GM18526 (cell line): ENCODE data around the gene STIMATE.

Source experiments
- POLR2A ChIP-seq: IDR thresholded peaks from 3 replicates; pipeline ENCODE4 v1.6.1; 2011; ENCODE audit not compliant: insufficient read length; ENCODE audit errors: extremely low read depth

STIMATE gene

DNA sequence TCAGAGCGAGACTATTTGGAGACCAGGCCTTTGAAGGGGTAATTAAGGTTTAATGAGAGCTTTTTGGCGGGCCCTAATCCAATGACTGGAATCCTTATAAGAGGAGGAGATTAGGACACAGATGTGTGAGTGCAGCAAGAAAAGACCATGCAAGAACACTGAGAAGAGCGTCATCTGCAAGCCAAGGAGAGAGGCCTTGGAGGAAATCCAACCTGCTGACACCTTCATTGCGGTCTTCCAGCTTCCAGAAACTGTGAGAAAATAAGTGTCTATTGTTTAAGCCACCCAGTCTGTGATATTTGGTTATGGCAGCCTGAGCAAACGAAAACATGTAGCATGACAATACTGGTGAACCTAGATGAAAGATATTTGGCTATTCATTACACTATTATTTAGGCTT lies 39.5 kb downstream of the STIMATE start:
- TF ChIP-seq POLR2A: no peak

DNA sequence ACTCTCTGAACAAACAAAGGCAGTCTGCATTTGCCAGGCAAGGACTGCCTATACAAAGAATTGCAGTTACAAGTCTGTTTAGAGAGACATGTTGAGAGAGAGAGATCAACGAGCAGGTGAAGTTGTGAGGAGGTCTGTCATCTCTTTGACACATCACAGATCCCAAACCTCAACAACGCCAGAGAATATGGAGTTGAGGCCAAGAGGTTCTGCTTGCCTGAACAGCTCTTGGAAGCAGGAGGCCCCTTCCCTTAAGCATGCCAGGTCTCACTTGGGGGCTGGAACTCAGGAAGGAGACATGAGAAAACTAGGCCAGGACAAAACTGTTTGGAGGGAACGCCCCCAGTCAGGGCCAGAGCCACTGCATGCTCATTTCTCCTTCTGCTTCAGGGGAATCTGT lies 40.2 kb downstream of the STIMATE start:
- TF ChIP-seq POLR2A: no peak

DNA sequence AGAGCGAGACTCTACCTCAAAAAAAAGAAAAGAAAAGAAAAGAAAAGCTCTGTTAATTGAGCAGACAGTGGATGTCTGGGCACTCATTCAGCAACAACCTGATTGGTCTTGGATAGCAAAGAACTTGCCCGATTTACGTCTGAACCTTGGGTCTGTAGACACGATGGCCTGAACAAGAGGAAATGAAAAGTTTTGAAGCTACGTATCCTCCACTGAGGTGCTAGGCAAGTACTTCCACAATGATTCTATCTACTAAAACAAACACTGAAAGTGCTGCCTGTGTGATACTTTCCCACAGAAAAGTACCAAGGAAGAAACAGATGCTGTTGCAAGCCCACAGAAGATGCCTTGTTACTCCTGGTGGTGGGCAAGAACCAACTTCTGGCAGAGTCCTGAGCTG lies 40.7 kb downstream of the STIMATE start:
- TF ChIP-seq POLR2A: no peak

DNA sequence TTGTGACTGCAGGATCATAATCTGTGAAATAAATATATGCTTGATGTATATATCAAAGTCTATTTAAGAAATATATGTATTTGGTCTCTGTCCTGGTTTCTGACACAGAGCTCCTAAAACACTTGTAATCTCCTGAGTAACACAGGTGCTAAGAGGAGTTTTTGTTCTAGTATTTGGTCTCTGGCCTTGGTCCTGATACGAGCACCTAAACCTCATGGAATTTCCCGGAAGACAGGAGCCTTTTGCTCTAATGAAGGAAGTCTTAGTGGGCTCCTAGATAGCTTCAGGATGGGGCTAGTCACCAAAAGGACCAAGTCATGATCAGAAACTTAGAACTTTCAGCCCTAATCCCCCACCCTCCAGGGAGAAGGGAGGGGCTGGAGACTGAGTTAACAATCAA lies 43.3 kb downstream of the STIMATE start:
- no peak for TF ChIP-seq POLR2A

DNA sequence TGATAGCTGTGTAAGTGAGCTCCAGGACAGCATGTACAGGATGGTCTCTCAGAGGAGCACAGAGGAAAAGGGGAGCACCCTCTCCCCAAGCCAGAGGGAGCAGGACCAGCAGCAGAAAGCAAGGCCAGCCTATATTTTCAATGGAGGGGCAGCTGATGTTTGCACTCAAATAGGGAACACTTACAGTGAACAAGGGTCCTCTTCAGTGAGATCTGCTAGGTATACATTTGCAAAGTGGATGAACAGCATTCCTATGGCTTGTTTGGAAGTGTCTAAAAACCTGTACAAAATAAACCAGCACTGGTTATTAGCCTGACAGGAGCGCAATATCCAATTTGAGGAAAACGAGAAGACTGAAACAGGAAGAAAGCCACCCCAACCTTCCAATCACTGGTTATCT lies 44.9 kb downstream of the STIMATE start:
- no peak for TF ChIP-seq POLR2A

DNA sequence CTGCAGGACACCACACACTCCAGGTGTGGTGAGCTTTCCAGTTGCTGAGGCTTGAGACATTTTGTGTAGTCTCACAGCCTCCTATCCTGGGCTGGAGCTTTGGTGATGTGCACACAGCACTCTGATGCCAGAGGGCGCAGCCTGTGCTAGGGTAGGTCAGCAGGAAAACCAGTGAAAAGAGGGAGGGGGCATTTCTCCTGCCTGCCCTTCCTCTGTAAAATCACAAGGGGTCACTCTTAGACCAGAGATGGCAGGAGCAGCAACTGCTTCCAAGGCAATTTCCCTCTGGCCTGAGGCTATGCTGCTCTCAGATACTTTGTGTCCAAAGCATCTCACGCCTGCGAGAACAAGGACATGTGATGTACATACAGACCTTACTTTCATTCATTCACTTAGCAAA lies 46.0 kb downstream of the STIMATE start:
- no peak for TF ChIP-seq POLR2A

DNA sequence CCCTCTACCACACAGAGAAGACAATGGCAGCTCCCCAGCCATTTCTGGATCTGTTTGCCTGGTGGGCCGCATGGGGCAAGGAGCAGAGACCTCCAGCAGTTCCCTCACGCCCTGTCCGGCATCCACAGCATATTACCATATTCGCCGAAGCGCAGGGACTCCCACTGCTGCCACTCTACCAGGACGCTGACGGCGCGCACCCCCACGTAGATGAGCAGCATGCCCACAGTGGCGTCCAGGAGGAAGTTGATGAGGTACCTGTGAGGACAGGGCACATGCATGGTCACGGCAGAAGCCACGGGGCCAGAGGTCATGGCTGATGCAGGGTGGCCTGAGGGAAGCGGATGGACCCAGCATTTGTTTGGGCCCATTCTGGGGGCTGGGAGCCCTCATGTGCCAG lies 47.7 kb downstream of the STIMATE start:
- TF ChIP-seq POLR2A: no peak

DNA sequence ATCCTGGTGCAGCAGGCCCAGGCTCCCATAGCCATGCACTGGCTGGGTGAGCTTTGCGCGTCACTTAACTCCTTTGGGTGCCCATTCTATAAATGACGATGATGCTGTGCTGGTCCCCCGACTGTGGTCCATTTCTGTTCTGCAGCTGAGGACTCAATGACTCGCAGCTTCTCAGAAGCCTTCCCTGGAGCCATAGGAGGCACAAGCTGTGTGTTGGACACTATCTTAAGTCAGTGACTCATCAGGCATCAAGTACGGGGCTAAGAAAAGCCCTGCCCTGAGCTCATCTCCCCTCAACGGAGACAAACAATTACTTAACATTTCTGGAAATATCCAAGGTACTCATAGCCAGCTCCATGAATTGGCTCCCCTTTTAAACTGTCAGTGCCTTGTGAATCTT lies 48.7 kb downstream of the STIMATE start:
- TF ChIP-seq POLR2A: no peak

DNA sequence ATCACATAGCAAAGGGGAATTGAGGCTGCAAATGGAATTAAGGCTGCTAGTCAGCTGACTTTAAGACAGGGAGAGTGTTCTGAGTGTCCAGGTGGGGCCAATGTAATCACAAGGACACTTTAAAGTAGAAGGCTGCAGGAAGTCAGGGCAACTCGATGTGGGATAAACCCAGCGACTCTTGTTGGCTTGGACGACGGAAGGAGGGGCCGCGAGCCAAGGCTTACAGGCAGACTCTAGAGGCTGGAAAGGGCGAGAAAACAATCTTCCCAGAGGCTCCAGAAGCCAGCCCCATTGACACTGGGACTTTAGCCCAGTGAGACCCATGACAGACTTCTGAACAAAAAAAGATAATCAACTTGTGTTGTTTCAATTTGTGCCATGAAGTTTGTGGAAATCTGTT lies 49.6 kb downstream of the STIMATE start:
- no peak for TF ChIP-seq POLR2A

DNA sequence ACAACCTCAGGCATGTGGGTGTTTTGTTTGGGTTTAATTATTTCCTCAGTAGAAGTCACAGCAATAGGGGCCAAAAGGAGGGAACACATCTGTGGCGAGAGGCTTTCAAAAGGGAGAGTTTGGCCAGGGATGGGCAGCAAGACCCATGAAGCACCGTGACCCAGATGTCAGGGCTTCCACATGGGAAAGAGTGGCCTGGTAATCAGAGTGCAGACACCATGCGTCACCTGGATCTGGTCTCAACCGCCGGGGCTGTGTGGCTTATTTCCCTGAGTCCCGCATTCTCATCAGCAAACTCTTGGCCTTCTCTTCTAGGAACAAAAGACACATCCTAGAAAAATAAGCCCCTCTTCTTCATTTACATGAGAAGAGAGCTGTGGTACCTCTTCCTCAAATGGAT lies 50.1 kb downstream of the STIMATE start:
- no peak for TF ChIP-seq POLR2A

DNA sequence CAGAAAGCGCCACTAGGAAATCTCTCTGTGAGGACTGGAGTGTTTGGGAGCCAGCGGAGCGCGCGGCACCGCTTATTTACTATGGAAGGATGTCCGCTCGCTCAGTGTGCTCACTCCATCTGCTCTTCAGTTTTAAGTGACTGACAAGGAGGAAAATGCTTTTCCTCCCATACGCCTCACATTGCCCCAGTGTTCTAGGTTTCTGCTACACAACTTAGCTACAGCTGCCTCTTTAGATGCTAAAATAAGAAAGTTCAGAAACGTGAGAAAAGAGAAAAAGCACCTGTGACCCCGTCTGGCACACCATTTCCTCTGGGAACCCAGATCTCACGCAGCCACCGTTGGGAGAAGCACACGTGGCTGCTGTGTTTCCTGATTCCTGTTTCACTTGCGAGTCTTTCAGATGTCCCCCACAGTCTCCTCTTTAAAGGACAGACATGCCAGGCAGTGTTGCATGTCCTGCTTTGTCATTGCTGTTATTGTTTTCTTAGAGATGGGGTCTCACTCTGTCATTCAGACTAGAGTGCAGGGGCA lies 50.8 kb downstream of the STIMATE start:
- TF ChIP-seq POLR2A: no peak

DNA sequence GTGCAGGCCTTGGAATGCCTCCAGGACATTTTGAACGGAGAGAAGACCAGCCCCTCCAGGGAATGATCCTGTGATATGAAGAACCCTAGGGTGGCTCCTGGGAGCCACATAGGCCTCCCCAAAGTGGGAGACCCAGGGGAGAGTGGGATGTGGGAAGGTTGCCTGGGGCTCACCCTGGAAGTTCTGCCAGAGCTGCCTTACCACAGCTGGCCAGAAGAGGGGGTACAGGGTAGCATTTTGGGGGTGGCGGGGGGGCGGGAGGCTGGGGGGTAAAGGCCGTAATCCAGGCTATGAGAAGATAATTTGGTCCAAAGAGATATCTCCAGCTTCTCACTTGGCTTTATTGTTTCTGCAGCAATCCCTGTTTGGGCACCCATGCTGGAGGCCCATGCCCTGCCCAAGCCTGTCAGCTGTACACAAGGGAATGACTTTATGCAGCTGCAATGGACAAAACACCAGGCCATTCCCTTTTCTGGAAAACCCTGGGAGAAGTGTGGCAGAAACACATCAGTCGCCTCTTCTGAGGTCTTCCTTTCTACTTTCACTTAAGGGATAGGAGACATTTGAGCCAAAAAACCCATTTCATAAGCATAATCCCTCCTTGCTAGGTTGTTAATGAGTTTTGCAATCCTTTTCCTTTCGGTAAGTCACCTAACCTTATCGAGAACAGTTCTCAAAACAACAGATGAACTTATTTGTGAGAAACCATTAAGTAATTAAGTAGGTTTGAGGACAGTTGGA lies 51.5 kb downstream of the STIMATE start:
- TF ChIP-seq POLR2A: no peak

DNA sequence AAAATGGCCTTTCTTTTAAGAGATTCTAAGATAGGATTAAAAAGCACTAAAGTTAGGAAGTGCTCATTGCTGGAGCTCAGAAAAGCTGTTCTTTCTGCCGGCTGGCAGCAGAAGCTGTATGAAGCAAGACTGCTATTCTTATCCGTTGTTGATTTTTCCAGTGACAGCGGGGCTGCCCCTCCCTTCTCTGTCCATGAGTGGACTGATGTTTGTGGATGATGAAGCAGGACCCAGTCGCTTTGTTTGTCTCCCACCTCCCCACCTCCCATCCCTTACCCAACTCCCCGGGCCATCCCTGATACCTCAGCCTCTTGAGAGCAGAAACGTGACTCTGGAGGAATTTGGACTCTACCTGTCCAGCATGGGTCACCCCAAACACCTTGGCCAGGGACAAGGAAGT lies 52.2 kb downstream of the STIMATE start:
- TF ChIP-seq POLR2A: no peak

DNA sequence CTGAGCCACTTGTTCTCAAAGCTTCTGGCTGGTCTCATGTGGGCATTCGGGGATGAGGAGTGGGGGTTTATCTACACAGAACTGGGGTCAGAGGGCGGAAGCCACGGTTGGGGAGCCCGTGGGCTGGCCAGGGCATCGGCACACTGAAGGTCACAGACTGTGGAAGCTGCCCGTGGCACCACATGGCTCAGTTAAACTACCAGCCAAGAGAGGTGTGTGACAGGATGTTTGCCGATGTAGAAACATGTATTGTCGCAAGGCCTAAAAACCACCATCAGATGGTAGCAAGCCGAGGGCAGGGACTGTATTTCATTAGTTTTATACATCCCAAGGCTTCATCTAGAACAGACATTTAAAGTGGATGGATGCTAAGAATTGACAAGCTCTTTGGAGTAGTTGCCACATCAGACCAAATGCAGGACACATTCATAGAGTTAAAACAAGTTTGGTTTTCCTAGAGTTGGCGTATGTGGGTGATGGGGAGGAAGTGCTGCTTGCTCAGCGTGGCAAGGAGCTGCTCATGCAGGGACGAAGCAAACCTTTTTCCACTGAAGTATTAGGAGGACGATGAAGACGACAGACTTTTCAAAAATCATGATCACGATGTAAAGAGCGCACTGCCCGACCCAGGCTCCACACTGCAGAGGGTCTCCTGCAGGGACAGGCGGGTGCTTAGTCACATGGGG lies 52.9 kb downstream of the STIMATE start:
- no peak for TF ChIP-seq POLR2A

DNA sequence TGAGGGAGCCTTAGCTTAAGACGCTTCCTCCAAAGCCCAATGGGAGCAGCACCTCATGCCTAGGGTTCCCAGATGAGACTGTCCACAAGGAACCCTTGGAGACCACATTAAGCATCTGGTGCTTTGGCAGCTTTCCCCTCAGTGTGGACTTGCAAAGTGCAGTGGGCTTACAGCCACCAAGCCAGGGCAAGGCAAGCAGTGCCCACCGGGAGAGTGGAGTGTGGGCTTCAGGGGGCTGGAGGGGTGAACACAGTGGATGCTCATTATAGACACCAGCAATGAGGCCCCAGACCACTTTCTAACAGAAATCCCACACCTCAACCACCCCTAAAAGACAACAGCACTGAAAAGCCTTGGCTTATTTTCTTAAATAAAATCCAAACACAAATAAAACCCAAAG lies 53.5 kb downstream of the STIMATE start:
- no peak for TF ChIP-seq POLR2A

DNA sequence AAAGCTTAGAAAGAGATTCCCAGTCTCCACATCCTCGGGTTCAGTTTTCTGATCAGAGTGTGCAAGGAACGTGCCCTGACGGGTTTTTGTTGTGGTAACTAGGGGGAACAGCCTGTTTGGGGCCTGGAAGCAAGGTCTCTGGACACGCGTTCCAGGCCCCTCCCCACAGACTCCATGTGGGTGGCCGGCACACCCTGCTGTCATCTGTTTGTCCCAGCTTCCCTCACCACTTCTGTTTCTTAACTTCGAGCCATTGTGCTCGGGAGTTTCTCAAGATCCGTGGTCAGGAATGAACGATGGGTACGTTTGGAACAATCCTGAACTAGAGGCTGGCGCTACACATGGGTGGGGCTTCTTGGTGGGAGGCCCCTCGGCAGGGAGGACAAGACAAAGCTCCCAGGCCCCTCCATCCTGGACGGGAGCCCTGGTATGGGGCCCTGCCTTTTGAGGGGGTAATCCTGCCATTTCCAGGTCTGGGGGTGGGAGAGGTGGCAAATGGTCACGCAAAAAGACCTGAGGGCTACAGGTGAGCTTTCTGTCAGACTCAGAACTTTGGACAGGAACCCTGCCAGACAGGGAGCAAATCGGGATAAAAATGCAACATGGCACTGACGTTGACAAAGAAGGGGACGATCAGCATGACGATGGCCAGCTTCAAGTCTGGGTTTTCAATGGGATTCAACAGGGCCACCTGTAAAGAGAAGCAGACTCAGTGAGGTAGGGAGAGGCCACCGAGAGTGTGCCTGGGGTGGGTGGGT lies 54.1 kb downstream of the STIMATE start:
- no peak for TF ChIP-seq POLR2A

DNA sequence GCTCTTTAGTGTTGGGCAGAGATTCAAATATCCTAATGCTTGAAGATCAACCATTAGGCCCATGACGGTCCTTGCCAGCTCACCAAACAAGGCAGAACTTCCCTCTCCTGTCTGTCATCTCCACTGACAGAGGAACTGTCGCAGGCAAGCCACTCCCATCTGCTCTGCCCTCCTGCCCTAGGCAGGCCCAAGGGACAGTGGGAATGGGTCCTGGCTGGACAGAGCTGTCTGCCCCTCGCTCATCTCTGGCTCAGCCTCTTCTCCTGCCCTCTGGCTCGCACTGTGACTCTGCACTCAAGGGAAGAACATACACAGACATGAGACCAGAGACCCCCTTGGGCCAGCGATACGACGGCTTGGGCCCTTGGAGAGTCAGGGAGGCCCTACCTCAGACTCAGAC lies 54.9 kb downstream of the STIMATE start:
- no peak for TF ChIP-seq POLR2A

DNA sequence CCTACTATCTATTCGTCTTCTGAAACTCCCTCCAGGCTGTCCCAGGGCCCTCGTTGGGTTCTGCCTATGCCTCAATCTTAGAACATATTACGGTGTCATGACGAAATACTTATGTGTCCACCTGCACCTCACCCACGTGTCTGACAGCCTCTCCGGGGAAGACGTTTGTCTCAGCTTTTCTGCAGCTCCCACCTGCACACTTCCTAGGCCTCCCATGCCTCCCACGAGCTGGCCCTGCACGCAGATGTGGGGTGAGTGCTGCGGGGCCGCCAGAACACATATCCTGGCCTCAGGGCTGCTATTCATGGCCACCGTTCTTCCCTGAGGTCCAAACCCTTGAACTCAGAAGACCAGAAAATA lies 55.4 kb downstream of the STIMATE start:
- TF ChIP-seq POLR2A: no peak
